WTC11 (cell line): ENCODE results near the gene ANKRD29. TPM values are rescaled to one million over a fixed set of nuclear protein-coding genes. Genes with fewer than 3 reads are reported as not detected.

Source experiments
- ATAC-seq: fragments of 200-7000 bp; cut with Tn5 transposase; 2 replicates; pipeline ENCODE4 v1.10.0; 2021; ENCODE audit warnings: mild to moderate bottlenecking, moderate library complexity
- CTCF ChIA-PET: fragments of 300-600 bp; sonication (Branson Sonifier 250); formaldehyde crosslinking; loops from one replicate; lab custom pipeline; 2021; ENCODE audit warnings: antibody characterized with exemption; lab: Charles Lee
- POLR2A ChIA-PET: fragments of 350-600 bp; sonication (Branson Sonifier 250); formaldehyde crosslinking; loops from one replicate; lab custom pipeline; 2021; ENCODE audit warnings: antibody characterized with exemption; lab: Charles Lee
- DNase-seq: peaks from one replicate; pipeline ENCODE4 v3.0.0; 2021; ENCODE audit warnings: low spot score
- H3K27ac Mint-ChIP-seq: 2 replicates; pipeline ENCODE4 v1.8.0; 2021; ENCODE audit warnings: mixed read lengths
- H3K27me3 Mint-ChIP-seq: 2 replicates; pipeline ENCODE4 v1.8.0; 2021; ENCODE audit warnings: low read depth, mild to moderate bottlenecking, moderate library complexity, mixed read lengths
- H3K36me3 Mint-ChIP-seq: 2 replicates; pipeline ENCODE4 v1.8.0; 2021; ENCODE audit warnings: mixed read lengths
- H3K4me1 Mint-ChIP-seq: 2 replicates; pipeline ENCODE4 v1.8.0; 2022; ENCODE audit warnings: mixed read lengths
- H3K4me3 Mint-ChIP-seq: 2 replicates; pipeline ENCODE4 v1.8.0; 2021; ENCODE audit warnings: mild to moderate bottlenecking, moderate library complexity, mixed read lengths
- H3K9me3 Mint-ChIP-seq: 2 replicates; pipeline ENCODE4 v1.8.0; 2021; ENCODE audit warnings: mixed read lengths
- ARID4B ChIP-seq: sonication (generic); formaldehyde crosslinking; IDR thresholded peaks from 2 replicates; pipeline ENCODE4 v1.8.0; 2023; ENCODE audit warnings: missing genetic modification reagents, mild to moderate bottlenecking, borderline replicate concordance
- EMX1 ChIP-seq: fragments of 250-450 bp; sonication (Bioruptor Pico); IDR thresholded peaks from 2 replicates; pipeline ENCODE4 v1.8.0; 2021; ENCODE audit warnings: mild to moderate bottlenecking
- ESRRA ChIP-seq: sonication (generic); formaldehyde crosslinking; IDR thresholded peaks from 2 replicates; pipeline ENCODE4 v1.8.1; 2022; ENCODE audit warnings: mild to moderate bottlenecking, missing genetic modification reagents, borderline replicate concordance
- ETV6 ChIP-seq: sonication (generic); formaldehyde crosslinking; IDR thresholded peaks from 2 replicates; pipeline ENCODE4 v1.8.1; 2022; ENCODE audit warnings: mild to moderate bottlenecking, missing genetic modification reagents
- FOXJ3 ChIP-seq: sonication (generic); formaldehyde crosslinking; IDR thresholded peaks from 2 replicates; pipeline ENCODE4 v1.9.0; 2021; ENCODE audit warnings: missing genetic modification reagents, mild to moderate bottlenecking, borderline replicate concordance
- GTF2I ChIP-seq: fragments of 250-450 bp; sonication (Bioruptor Pico); conservative IDR thresholded peaks from 2 replicates; pipeline ENCODE4 v1.4.0; 2021; ENCODE audit warnings: mild to moderate bottlenecking
- IRF1 ChIP-seq: sonication (generic); formaldehyde crosslinking; IDR thresholded peaks from 2 replicates; pipeline ENCODE4 v1.8.0; 2023; ENCODE audit warnings: missing genetic modification reagents
- JAZF1 ChIP-seq: fragments of 250-450 bp; sonication (Bioruptor Pico); IDR thresholded peaks from 2 replicates; pipeline ENCODE4 v1.9.0; 2021; ENCODE audit warnings: moderate library complexity, mild to moderate bottlenecking, inconsistent platforms
- MAX ChIP-seq: sonication (generic); formaldehyde crosslinking; IDR thresholded peaks from 2 replicates; pipeline ENCODE4 v1.8.0; 2022; ENCODE audit warnings: mild to moderate bottlenecking, missing genetic modification reagents
- NFATC4 ChIP-seq: fragments of 250-450 bp; sonication (Bioruptor Pico); IDR thresholded peaks from 2 replicates; pipeline ENCODE4 v1.9.0; 2021; ENCODE audit warnings: mild to moderate bottlenecking
- ZBTB21 ChIP-seq: sonication (generic); formaldehyde crosslinking; IDR thresholded peaks from 2 replicates; pipeline ENCODE4 v1.8.1; 2023; ENCODE audit warnings: mild to moderate bottlenecking, missing genetic modification reagents, borderline replicate concordance
- ZNF232 ChIP-seq: sonication (generic); formaldehyde crosslinking; IDR thresholded peaks from 2 replicates; pipeline ENCODE4 v1.8.0; 2022; ENCODE audit warnings: mild to moderate bottlenecking, missing genetic modification reagents
- ZNF281 ChIP-seq: sonication (generic); formaldehyde crosslinking; IDR thresholded peaks from 2 replicates; pipeline ENCODE4 v1.8.0; 2023; ENCODE audit warnings: mild to moderate bottlenecking, missing genetic modification reagents
- total RNA-seq: library from RNA; stranded (reverse); gene quantifications from 3 replicates; pipeline ENCODE4 v1.2.3, GENCODE V29; 2021
- TF ChIP-seq, protein P1 (sequence below): sonication (generic); formaldehyde crosslinking; conservative IDR thresholded peaks from 2 replicates; pipeline ENCODE4 v1.8.1; 2023; ENCODE audit warnings: mild to moderate bottlenecking, low read depth, missing genetic modification reagents, moderate library complexity
- TF ChIP-seq, protein P2 (sequence below): sonication (generic); formaldehyde crosslinking; IDR thresholded peaks from 2 replicates; pipeline ENCODE4 v1.8.1; 2022; ENCODE audit warnings: low read depth, mild to moderate bottlenecking, moderate library complexity, missing genetic modification reagents, borderline replicate concordance
- TF ChIP-seq, protein P3 (sequence below): sonication (generic); formaldehyde crosslinking; IDR thresholded peaks from 2 replicates; pipeline ENCODE4 v1.8.1; 2023; ENCODE audit warnings: mild to moderate bottlenecking, missing genetic modification reagents
- TF ChIP-seq, protein P4 (sequence below): fragments of 250-450 bp; sonication (Bioruptor Pico); IDR thresholded peaks from 2 replicates; pipeline ENCODE4 v2.1.2; 2022; ENCODE audit warnings: mild to moderate bottlenecking, moderate library complexity

Gene ANKRD29
- total RNA-seq, 1 experiment from 2014 or later: 4.9 TPM

GRCh38 chr18:23617412-23618014 is 45.2 kb downstream of the ANKRD29 start:
- no peak for DNase-seq
- Mint-ChIP-seq H3K27me3 (peaks cover 40% of the 10 kb centered on the region), H3K4me3 (no peak overlapping the region)
- no peak for TF ChIP-seq ARID4B (CRISPR knock-in tag)
- no peak for TF ChIP-seq GTF2I (CRISPR knock-in tag)
- no peak for TF ChIP-seq JAZF1 (CRISPR knock-in tag)
- TF ChIP-seq, protein P1, sequence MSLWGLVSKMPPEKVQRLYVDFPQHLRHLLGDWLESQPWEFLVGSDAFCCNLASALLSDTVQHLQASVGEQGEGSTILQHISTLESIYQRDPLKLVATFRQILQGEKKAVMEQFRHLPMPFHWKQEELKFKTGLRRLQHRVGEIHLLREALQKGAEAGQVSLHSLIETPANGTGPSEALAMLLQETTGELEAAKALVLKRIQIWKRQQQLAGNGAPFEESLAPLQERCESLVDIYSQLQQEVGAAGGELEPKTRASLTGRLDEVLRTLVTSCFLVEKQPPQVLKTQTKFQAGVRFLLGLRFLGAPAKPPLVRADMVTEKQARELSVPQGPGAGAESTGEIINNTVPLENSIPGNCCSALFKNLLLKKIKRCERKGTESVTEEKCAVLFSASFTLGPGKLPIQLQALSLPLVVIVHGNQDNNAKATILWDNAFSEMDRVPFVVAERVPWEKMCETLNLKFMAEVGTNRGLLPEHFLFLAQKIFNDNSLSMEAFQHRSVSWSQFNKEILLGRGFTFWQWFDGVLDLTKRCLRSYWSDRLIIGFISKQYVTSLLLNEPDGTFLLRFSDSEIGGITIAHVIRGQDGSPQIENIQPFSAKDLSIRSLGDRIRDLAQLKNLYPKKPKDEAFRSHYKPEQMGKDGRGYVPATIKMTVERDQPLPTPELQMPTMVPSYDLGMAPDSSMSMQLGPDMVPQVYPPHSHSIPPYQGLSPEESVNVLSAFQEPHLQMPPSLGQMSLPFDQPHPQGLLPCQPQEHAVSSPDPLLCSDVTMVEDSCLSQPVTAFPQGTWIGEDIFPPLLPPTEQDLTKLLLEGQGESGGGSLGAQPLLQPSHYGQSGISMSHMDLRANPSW (CRISPR knock-in tag): no peak
- no peak for TF ChIP-seq ZNF281 (CRISPR knock-in tag)
- no peak for TF ChIP-seq ZBTB21
- TF ChIP-seq ZNF232 (CRISPR knock-in tag): no peak
- TF ChIP-seq IRF1 (CRISPR knock-in tag): no peak
- TF ChIP-seq NFATC4: no peak
- no peak for TF ChIP-seq FOXJ3 (CRISPR knock-in tag)
- no peak for TF ChIP-seq ESRRA (CRISPR knock-in tag)
- TF ChIP-seq EMX1 (CRISPR knock-in tag): no peak
- TF ChIP-seq MAX: no peak
- TF ChIP-seq, protein P2, sequence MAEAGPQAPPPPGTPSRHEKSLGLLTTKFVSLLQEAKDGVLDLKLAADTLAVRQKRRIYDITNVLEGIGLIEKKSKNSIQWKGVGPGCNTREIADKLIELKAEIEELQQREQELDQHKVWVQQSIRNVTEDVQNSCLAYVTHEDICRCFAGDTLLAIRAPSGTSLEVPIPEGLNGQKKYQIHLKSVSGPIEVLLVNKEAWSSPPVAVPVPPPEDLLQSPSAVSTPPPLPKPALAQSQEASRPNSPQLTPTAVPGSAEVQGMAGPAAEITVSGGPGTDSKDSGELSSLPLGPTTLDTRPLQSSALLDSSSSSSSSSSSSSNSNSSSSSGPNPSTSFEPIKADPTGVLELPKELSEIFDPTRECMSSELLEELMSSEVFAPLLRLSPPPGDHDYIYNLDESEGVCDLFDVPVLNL (CRISPR knock-in tag): no peak
- TF ChIP-seq, protein P3, sequence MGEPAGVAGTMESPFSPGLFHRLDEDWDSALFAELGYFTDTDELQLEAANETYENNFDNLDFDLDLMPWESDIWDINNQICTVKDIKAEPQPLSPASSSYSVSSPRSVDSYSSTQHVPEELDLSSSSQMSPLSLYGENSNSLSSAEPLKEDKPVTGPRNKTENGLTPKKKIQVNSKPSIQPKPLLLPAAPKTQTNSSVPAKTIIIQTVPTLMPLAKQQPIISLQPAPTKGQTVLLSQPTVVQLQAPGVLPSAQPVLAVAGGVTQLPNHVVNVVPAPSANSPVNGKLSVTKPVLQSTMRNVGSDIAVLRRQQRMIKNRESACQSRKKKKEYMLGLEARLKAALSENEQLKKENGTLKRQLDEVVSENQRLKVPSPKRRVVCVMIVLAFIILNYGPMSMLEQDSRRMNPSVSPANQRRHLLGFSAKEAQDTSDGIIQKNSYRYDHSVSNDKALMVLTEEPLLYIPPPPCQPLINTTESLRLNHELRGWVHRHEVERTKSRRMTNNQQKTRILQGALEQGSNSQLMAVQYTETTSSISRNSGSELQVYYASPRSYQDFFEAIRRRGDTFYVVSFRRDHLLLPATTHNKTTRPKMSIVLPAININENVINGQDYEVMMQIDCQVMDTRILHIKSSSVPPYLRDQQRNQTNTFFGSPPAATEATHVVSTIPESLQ (CRISPR knock-in tag): no peak
- TF ChIP-seq, protein P4, sequence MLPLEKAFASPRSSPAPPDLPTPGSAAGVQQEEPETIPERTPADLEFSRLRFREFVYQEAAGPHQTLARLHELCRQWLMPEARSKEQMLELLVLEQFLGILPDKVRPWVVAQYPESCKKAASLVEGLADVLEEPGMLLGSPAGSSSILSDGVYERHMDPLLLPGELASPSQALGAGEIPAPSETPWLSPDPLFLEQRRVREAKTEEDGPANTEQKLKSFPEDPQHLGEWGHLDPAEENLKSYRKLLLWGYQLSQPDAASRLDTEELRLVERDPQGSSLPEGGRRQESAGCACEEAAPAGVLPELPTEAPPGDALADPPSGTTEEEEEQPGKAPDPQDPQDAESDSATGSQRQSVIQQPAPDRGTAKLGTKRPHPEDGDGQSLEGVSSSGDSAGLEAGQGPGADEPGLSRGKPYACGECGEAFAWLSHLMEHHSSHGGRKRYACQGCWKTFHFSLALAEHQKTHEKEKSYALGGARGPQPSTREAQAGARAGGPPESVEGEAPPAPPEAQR (CRISPR knock-in tag): no peak
- no peak for TF ChIP-seq ETV6 (CRISPR knock-in tag)
- TF ChIP-seq, all 79 proteins: peak for 0
- CTCF ChIA-PET: interaction anchor here (1.5 to 6.4 kb wide), 2 partner anchors 36 to 86 kb away, joined by 4 to 66 read pairs; no protein-coding TSS in a partner anchor
- Mint-ChIP-seq H3K4me1 (peaks cover 11% of the 10 kb centered on the region), H3K27ac (no peak overlapping the region), H3K36me3 (no peaks in the 10 kb centered on the region), H3K9me3 (no peaks in the 10 kb centered on the region)
- ATAC-seq: no peak
- POLR2A ChIA-PET: no interaction called here
